B cell (primary cell): Measurements from ENCODE around the gene HSD11B2. TPM values are rescaled to one million over a fixed set of nuclear protein-coding genes. Genes with fewer than 3 reads are reported as not detected.
A peak's percentile ranks its signal among the peaks of the same experiment; 100 is the strongest.

Source experiments
- ATAC-seq: fragments of 200-7000 bp; cut with Tn5 transposase; one replicate; pipeline ENCODE4 v1.10.0; 2021; ENCODE audit warnings: low read depth, mild to moderate bottlenecking, moderate number of reproducible peaks, moderate library complexity
- CTCF ChIA-PET: fragments of 350-600 bp; sonication (Branson Sonifier 250); formaldehyde crosslinking; loops from one replicate; lab custom pipeline; 2021; ENCODE audit warnings: antibody characterized with exemption, inconsistent platforms; lab: Charles Lee
- POLR2A ChIA-PET: fragments of 350-600 bp; sonication (Branson Sonifier 250); formaldehyde crosslinking; loops from one replicate; lab custom pipeline; 2021; ENCODE audit warnings: antibody characterized with exemption; lab: Charles Lee
- DNase-seq: peaks from one replicate; pipeline ENCODE4 v3.0.0; 2013
- H2AFZ ChIP-seq: 2 replicates; pipeline ENCODE4 v1.6.1; 2012; ENCODE audit warnings: mild to moderate bottlenecking, low read depth, low read length; ENCODE audit not compliant: insufficient read depth, poor library complexity, severe bottlenecking
- H3K27ac ChIP-seq, 2 donors: 1 replicate in 1 of 2; 2 replicates in 1 of 2; pipeline ENCODE4 v1.5.1; 2012 to 2013; ENCODE audit warnings: low read length in 2 of 2, mild to moderate bottlenecking in 2 of 2, moderate library complexity in 1 of 2
- H3K27me3 ChIP-seq, 4 experiments: fragments of 200-600 bp in 1 of 4; sonication (generic) in 1 of 4; replicated peaks in 1 of 4; 1 replicate in 2 of 4; 2 replicates in 2 of 4; pipeline versions ENCODE4 v1.6.1 to v1.7.0; 2013 to 2016; ENCODE audit warnings: low read length in 3 of 4, mild to moderate bottlenecking in 2 of 4, mixed read lengths in 1 of 4, moderate library complexity in 1 of 4; ENCODE audit not compliant: insufficient read depth in 4 of 4, control insufficient read depth in 3 of 4; ENCODE audit errors: control extremely low read depth in 1 of 4
- H3K36me3 ChIP-seq, 2 experiments: replicated peaks in 1 of 2; 1 replicate in 1 of 2; 2 replicates in 1 of 2; pipeline versions ENCODE4 v1.6.1 to v1.7.1; 2013; ENCODE audit warnings: low read length in 1 of 2; ENCODE audit not compliant: insufficient read depth in 2 of 2, control insufficient read depth in 1 of 2; ENCODE audit errors: control extremely low read depth in 1 of 2, extremely low read depth in 1 of 2
- H3K4me1 ChIP-seq, 2 donors: fragments of 200-600 bp in 1 of 2; sonication (generic) in 1 of 2; 1 replicate in 1 of 2; 2 replicates in 1 of 2; pipeline versions ENCODE4 v1.5.1 to v1.6.1; 2013 to 2017; ENCODE audit warnings: low read length in 2 of 2; ENCODE audit not compliant: control insufficient read depth in 2 of 2, insufficient read depth in 2 of 2
- H3K4me2 ChIP-seq: replicated peaks from 2 replicates; pipeline ENCODE3; 2012; ENCODE audit warnings: mild to moderate bottlenecking, low read depth, low read length; ENCODE audit not compliant: poor library complexity, severe bottlenecking
- H3K4me3 ChIP-seq, 5 experiments: fragments of 200-600 bp in 1 of 5; sonication (generic) in 1 of 5; 1 replicate in 3 of 5; 2 replicates in 2 of 5; pipeline versions ENCODE4 v1.5.1 to v1.7.0; 2011 to 2016; ENCODE audit warnings: low read length in 4 of 5, mild to moderate bottlenecking in 4 of 5, low read depth in 2 of 5, control low read depth in 1 of 5, moderate library complexity in 1 of 5; ENCODE audit not compliant: insufficient read depth in 1 of 5; ENCODE audit errors: control extremely low read depth in 1 of 5, extremely low read depth in 1 of 5
- H3K79me2 ChIP-seq: fragments of 200-600 bp; sonication (generic); one replicate; pipeline ENCODE4 v1.6.0; 2016; ENCODE audit warnings: low read length; ENCODE audit not compliant: control insufficient read depth, insufficient read depth
- H3K9ac ChIP-seq: fragments of 200-600 bp; sonication (generic); 2 replicates; pipeline ENCODE4 v1.6.1; 2017; ENCODE audit warnings: mild to moderate bottlenecking, low read length, moderate library complexity
- H3K9me3 ChIP-seq, 3 donors: one replicate each; pipeline versions ENCODE4 v1.6.1 to v1.7.1; 2013; ENCODE audit warnings: low read length in 2 of 3; ENCODE audit not compliant: control insufficient read depth in 2 of 3, insufficient read depth in 1 of 3; ENCODE audit errors: control extremely low read depth in 1 of 3
- H4K20me1 ChIP-seq: 2 replicates; pipeline ENCODE4 v1.6.0; 2012; ENCODE audit warnings: mild to moderate bottlenecking, low read length; ENCODE audit not compliant: insufficient read depth, control insufficient read depth, poor library complexity, severe bottlenecking
- H3K27ac Mint-ChIP-seq: one replicate; pipeline ENCODE4 v1.8.0; 2021; ENCODE audit warnings: mixed read lengths
- H3K27me3 Mint-ChIP-seq: one replicate; pipeline ENCODE4 v1.8.0; 2021; ENCODE audit warnings: mixed read lengths
- H3K4me1 Mint-ChIP-seq: one replicate; pipeline ENCODE4 v1.8.0; 2021; ENCODE audit warnings: mixed read lengths
- H3K4me3 Mint-ChIP-seq: one replicate; pipeline ENCODE4 v1.8.0; 2021; ENCODE audit warnings: mixed read lengths
- H3K9me3 Mint-ChIP-seq: one replicate; pipeline ENCODE4 v1.8.0; 2022; ENCODE audit warnings: mixed read lengths; ENCODE audit not compliant: insufficient read depth
- CTCF ChIP-seq: fragments of 200-600 bp; IDR thresholded peaks from one replicate; pipeline ENCODE4 v1.8.0; 2022; ENCODE audit warnings: antibody characterized with exemption, mild to moderate bottlenecking
- EZH2 ChIP-seq: IDR thresholded peaks from 2 replicates; pipeline ENCODE4 v1.6.1; 2012; ENCODE audit warnings: borderline replicate concordance, low read depth, mild to moderate bottlenecking, moderate library complexity, low read length; ENCODE audit not compliant: insufficient read depth, poor library complexity, severe bottlenecking
- WGBS: methylation state at CpG from one replicate; pipeline ENCODE4 v1.1.5; 2013; ENCODE audit warnings: missing lambda C conversion rate; ENCODE audit not compliant: insufficient coverage; 5-methylcytosine and 5-hydroxymethylcytosine counted together
- intact Hi-C: fragments of 100-400 bp; cut with micrococcal nuclease; formaldehyde crosslinking; loops from one replicate; pipeline ENCODE4 v1.10.0; 2022
- polyA plus RNA-seq: library from polyadenylated mRNA; depleted of rRNA; stranded (reverse); fragments of >200 nt; gene quantifications from 2 replicates; pipeline ENCODE4 v1.2.3, GENCODE V29; 2012
- total RNA-seq, 2 donors: library from RNA; stranded (reverse); fragments of 120-200 nt in 1 of 2; gene quantifications; 1 replicate in 1 of 2; 2 replicates in 1 of 2; pipeline versions ENCODE4 v1.2.3 to v1.2.4, GENCODE V29; 2013 to 2022

Gene HSD11B2
- total and polyA plus RNA-seq, 2 donors (not counting 1 experiment from before 2014, with no cell fraction given) = 0.09 TPM; not detected in 1

GRCh38 chr16:67415872-67416793 lies 14.8 kb upstream of the HSD11B2 start, which contains the start of gene ZDHHC1:
TSS of gene ZDHHC1 (minus strand) at chr16:67416477. CDS start at chr16:67407775, 8,702 bp downstream.
- ChIA-PET POLR2A (no interaction called here), CTCF (interaction anchor here (0.8 to 3.0 kb wide), 9 partner anchors 8 to 156 kb away, joined by 3 to 20 read pairs (median 3); no protein-coding TSS in a partner anchor)
- no peak within 1 kb of the TSS for H3K27ac Mint-ChIP-seq
- Histone ChIP-seq H3K79me2 (no peaks in the 10 kb centered on the region), H3K36me3 (no peaks in the 10 kb centered on the region), H3K9ac (peak within 1 kb of the TSS; percentile 70), H2AFZ (peak within 1 kb of the TSS; percentile 91), H3K4me3 (peak within 1 kb of the TSS; percentile 25 to 69 (median 64)), H3K4me1 (peaks cover 8 to 11% of the 10 kb centered on the region in 2 donors), H3K9me3 (no peaks in the 10 kb centered on the region), H4K20me1 (no peaks in the 10 kb centered on the region), H3K27me3 (peaks cover 0 to 13% (median 5%) of the 10 kb centered on the region in 4 experiments), H3K27ac (peak within 1 kb of the TSS in 1 of 2 donors; percentile 70), H3K4me2 (peak within 1 kb of the TSS; percentile 92)
- H3K4me1 Mint-ChIP-seq = peaks cover 12% of the 10 kb centered on the region
- peak within 1 kb of the TSS; percentile 89 for H3K4me3 Mint-ChIP-seq
- no peaks in the 10 kb centered on the region for H3K9me3 Mint-ChIP-seq
- peak; percentile 67 for TF ChIP-seq CTCF
- TF ChIP-seq EZH2 = no peak
- ATAC-seq (peak; percentile 97), DNase-seq (peak; percentile 73)
- peaks cover 15% of the 10 kb centered on the region for H3K27me3 Mint-ChIP-seq
- intact Hi-C loops = loop anchor here (2.0 kb wide), 2 partner anchors 21 to 439 kb away; no protein-coding TSS in a partner anchor
- 3% methylated on average over 73 of the region's 73 CpGs for WGBS
